DMS153 treated with DMSO at 0.1 percent for 48 hours (cell line): ENCODE data around the gene PGRMC1.
A peak's percentile ranks its signal among the peaks of the same experiment; 100 is the strongest.
"Not testable (repeated sequence)": the region's sequence is repeated elsewhere in the genome, so short reads cannot be mapped to it uniquely, and the experiment has no call there.

ENCODE experiments used
- DNase-seq: peaks from one replicate; lab custom pipeline; 2025; ENCODE audit not compliant: unreplicated experiment; lab: John Stamatoyannopoulos, UW

PGRMC1 gene

DNA sequence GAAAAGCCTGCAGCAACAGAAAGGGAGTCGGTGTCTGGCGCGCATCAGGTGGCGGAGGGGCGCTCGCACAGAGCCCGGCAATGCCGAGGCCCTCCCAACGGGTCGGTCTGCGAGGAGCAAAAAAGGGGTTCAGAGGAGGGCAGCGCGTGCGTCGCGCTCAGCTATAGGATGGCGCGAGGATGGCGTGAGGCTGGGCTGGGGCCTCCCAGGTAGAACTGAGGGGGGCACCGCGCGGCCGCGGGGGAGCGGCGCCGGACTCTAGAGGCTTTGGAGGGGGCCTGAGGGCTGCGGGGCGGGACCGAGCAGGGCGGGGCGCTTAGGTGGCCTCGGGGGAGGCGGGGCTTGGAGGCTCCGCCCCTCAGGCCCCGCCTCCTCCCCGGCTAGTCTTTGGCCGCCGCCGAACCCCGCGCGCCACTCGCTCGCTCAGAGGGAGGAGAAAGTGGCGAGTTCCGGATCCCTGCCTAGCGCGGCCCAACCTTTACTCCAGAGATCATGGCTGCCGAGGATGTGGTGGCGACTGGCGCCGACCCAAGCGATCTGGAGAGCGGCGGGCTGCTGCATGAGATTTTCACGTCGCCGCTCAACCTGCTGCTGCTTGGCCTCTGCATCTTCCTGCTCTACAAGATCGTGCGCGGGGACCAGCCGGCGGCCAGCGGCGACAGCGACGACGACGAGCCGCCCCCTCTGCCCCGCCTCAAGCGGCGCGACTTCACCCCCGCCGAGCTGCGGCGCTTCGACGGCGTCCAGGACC lies at the start of gene PGRMC1:
PGRMC1 (plus strand) TSS at position 414 of the 751 bp plus-strand sequence; CDS start at position 493, 79 bp downstream.
- peak; percentile 7 for DNase-seq

DNA sequence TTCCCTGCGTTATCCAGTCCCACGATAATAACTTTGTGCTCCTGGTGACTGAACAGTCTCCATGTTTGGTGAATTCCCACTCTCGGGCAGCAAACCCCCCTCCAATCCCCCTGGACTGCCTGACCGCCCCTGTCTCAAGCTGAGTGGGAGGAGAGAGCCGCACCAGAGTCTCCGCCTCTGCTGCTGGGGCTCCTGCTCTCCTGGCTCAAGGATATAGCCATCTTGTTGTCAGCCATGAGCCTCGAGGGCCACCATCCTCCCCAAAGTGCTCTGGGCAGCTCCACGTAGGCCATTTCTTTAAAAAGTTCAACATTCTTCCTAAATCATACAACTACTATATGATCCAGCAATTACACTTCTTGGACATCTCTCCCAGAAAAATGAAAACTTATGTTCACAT lies 49.3 kb upstream of the PGRMC1 start:
- no peak for DNase-seq

DNA sequence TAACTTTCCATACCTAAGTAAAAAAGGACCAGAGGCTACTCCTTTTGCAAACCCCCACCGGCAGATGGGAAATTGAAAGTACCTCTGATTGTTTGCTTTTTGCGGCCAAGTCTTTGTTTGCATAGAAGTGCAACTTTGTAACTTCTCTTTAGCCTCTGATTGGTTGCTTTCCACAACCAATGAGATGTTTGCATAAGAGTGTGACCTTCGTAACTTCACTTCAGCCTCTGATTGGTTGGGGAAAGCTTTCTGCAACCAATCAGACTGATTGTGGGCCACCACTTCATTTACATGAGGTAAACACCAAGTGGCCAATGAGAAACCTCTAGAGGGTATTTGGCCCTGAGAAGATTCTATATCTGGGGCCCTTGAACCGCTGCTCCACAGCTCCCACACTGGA lies 48.8 kb upstream of the PGRMC1 start:
- no peak for DNase-seq

DNA sequence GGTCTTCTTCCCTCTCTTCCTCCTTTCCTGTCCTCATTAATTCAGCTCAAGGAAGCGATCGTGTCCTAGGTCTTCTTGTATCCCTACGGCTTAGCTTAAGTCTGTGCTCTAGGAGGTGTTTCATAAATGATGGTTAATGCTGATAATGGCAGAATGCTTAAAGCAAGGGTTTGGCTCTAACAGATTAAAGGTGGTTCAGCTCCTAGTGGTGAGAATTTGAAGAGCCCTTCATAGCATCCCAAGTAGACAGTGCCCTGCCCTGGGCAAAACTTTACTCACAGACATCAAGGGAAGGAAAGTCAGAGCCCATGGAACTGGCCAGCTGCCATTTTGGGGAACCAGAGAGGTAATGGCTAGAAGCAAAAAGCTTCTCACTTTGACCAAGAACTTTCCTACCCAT lies 47.0 kb upstream of the PGRMC1 start:
- no peak for DNase-seq

DNA sequence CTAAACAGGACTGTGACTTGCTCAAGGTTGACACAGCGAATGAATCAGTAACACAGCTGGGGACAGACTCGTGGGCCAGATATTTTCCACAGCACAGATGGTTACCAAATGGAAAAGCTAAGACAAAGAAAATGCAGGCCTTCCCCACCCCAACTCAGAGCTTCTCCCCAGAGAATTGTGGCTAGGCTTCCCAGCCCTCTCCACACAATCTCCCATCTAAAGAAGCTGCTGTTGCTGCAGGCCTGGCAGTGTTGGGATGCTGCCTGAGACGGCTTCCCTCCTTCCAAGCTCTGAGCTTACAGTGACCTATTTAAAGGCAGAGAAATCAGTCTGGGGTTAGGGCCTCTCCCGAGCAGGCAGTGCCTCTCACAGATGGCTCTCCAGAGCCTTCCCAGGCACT lies 46.5 kb upstream of the PGRMC1 start:
- DNase-seq: no peak

DNA sequence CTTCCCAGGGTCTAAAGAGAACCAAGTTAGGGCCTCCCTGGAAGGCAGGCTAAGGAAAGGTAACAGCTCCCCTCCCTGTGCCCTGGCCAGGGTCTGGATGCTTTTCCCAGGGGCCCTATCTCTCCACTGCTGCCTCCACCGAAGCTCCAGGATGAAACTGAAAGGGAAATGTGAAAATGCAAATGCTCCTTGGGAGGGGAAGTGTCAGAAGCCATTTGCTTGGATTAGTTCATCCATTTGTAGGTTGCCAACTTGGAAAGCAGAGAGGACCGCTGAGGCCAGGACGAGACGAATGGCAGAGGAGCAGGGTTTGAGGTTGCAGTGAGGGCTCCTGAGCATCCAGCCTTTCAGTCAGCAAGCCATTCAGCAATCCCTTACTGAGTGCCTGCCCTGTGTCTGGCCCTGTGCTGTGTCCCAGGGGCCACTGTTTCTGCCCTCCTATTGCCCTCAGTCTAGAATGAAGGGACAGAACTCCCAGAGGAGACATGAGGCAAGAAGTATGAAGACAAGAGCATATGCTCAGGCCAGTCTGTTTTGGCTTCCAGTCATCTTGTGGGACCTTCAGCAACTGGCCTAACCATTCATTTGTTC lies 45.9 kb upstream of the PGRMC1 start:
- DNase-seq: no peak

DNA sequence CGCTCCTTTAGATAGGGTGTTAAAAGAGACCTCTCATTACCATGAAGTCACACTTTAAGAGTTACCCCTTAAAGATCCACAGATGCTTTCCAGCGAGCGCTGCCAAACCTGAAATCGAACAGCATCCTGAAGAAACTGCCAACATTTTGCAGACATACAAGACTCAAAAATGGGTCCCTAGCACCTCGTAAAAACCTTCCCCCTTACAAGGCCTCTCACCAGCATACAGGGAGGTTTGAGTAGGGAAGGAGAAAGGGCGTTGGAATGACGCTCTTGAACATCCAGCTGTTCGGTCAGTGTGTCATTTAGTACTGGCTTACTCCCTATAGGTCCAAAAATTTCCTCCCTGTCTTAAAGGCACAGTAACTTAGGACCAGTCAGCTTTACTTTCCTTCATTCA lies 45.3 kb upstream of the PGRMC1 start:
- no peak for DNase-seq

DNA sequence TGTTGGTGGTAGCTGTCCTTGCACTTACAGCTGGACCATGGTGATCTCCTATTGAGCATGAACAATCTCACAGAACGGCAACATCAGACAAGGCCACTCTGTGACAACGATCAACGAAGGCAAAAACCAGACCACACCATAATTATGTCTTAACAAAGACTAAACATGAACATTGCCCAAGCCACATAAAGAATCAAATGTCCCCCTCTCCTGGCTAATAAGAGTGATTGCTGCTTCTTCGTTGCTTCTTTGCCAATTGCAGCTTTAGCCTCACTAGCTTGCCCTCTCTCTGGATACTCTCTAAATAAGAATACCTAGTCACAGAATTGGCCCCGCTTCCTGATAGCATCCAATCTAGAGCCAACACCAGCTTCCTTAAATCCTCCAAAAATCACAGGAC lies 41.5 kb upstream of the PGRMC1 start:
- no peak for DNase-seq

DNA sequence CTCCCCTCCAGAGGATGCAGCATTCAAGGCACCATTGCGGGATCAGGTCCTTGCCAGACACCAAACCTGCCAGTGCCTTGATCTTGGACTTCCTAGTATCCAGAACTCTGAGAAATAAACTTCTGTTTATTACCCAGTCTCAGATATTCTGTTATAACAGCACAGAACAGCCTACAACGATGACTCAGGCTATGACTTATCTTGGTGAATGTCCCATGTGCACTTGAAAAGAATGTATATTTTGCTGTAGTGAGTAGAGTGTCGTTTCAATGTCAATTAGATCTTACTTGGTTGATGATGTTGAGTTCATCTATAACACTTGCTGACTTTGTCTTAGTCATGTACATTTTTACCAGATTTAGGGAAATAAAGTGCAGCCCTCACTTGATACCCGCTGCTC lies 34.5 kb upstream of the PGRMC1 start:
- DNase-seq: no peak

DNA sequence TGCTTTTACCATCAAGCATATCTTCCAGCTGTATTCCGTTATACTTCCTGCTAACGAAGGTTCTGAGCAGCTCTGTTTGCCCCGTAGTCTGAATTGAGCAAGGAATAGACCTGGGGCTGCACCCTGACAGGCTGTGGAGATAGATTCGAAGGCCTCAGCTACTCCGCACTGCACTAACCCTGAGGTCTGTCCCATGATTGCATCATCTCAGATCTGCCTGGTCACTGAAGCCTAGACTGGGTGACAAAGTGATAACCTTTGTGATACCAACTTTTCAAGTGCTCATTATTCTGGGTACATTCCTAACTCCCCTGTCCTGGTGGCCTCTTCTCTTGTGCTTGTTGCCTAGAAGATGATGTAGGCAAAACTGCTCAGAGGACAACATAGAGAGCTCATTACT lies 29.9 kb upstream of the PGRMC1 start:
- DNase-seq: no peak

DNA sequence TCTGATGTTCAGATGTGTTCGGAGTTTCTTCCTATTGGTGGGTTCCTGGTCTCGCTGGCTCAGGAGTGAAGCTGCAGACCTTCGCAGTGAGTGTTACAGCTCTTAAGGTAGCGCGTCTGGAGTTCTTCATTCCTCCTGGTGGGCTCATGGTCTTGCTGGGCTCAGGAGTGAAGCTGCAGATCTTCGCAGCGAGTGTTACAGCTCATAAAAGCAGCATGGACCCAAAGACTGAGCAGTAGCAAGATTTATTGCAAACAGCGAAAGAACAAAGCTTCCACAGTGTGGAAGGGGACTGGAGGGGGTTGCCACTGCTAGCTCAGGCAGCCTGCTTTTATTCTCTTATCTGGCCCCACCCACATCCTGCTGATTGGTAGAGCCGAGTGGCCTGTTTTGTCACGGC lies 28.6 kb upstream of the PGRMC1 start:
- DNase-seq: not testable (repeated sequence)

DNA sequence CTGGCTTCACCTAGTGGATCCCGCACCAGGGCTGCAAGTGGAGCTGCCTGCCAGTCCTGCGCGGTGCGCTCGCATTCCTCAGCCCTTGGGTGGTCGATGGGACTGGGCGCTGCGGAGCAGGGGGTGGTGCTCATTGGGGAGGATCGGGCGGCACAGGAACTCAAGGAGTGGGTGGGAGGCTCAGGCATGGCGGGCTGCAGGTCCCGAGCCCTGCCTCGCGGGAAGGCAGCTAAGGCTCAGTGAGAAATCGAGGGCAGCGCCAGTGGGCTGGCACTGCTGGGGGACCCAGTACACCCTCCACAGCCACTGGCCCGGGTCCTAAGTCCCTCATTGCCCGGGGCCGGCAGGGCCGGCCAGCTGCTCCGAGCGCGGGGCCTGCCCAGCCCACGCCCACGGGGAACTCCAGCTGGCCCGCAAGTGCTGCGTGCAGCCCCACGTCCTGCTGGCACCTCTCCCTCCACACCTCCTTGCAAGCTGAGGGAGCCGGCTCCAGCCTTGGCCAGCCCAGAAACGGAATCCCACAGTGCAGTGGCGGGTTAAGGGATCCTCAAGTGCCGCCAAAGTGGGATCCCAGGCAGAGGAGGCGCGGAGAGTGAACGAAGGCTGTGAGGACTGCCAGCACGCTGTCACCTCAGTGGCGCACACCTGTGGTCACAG lies 27.6 kb upstream of the PGRMC1 start:
- no peak for DNase-seq

DNA sequence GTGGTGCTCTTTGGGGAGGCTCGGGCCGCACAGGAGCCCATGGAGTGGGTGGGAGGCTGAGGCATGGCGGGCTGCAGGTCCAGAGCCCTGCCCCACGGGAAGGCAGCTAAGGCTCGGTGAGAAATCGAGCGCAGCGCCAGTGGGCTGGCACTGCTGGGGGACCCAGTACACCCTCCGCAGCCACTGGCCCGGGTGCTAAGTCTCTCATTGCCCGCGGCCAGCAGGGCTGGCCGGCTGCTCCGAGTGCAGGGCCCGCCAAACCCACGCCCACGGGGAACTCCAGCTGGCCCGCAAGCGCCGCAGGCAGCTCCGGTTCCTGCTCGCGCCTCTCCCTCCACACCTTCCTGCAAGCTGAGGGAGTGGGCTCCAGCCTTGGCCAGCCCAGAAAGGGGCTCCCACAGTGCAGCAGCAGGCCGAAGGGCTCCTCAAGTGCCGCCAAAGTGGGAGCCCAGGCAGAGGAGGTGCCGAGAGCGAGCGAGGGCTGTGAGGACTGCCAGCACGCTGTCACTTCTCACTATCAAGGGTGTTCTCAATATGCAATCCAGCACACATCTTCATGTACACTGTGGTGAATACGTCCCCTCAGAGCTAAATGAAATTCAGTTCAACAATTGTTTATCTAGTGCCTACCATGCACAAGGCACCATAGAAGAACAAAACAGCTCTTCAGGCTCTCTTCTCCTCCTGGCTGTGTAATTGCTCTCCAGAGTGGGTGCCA lies 25.0 kb upstream of the PGRMC1 start:
- not testable (repeated sequence) for DNase-seq

DNA sequence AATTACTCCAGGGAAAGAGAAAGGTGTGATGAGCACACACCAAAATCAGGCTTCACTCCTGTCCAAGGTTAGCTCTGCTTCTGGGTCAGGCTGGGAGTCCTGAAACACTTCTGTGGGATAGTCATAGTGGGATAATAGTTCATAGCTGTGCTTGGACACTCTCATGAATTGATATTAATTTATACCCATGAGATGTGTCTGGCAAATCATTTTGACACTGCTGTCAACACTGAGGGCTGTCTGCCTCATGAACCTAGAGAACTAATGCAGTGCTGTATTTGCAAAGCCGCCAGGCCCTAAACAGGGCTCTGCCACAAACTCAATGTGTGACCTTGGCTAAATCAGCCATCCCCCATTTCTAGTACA lies 24.5 kb upstream of the PGRMC1 start:
- DNase-seq: no peak

DNA sequence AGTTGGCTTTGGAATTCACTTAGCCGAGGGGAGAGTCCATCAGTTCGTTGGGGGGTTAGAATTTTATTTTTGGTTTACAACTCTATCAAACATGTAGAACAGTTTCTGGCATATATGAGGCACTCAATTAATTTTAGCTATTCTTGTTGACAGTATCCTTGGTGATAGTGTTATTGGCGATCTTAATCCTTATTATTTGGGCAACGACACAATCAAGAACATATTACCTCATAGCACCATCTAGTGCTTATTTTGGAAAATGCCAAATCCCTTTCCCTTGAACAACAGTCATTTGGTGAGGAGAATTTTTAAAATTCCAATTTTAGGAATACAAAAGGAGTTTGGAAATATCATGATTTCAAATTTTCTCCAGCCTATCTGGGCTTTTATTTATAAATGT lies 17.9 kb upstream of the PGRMC1 start:
- DNase-seq: peak; percentile 3

DNA sequence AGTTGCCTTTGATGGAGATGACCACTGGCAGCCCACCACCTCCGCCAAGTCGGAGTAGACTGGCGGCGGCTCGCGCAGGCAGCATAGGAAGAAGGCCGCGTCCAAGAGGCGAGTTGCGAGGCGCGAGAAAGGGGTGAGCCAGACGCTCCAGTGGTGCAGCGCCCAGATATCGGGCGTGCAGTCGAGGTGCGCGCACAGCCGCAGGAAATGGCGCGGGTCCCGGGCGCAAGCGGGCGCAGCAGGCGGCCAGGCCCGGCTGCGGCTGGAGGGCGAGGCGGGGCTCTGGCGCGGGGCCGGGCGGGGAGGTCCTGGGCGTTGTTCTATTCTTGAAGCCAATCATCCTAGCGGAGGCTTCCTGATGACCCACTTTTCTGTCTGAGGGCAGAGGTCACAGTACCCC lies 13.2 kb upstream of the PGRMC1 start:
- DNase-seq: no peak

DNA sequence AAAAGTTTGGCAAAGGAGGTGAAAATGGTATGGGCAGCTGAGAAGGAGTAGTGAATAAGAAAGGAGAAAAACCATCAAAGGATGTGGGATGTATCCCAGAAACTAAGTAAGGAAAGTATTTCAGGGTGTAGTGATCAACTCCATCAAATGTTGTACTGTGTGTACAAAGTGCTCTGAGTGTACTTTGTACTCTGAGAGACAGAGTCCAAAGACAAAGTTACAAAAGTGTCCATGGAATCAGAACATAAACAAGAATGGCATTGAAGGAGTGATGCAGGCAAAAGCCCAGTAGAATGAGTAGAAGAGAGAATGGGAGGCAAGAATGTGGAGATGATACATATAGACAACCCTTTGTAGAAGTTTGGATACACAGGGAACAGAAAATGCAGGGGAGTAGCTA lies 12.3 kb upstream of the PGRMC1 start:
- DNase-seq: no peak

DNA sequence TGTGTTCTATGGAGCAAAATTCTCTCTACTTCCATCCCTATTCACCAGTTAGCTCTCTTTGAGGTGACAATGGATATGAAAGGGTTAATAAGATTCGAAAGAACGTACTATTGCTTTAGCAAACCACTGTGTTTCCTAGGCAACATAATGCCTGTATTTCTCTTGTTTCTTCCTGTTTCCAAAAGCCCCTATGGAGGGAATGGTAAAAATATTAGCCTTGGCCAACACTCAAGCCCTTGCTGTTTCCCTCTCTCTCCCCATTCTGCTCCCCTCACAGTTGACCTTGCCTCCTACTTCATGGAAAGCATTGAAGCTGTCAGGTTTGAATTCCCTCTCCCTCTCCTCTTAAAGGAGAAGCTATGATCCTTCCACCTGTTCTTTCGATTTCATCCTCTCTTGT lies 9.6 kb upstream of the PGRMC1 start:
- DNase-seq: no peak

DNA sequence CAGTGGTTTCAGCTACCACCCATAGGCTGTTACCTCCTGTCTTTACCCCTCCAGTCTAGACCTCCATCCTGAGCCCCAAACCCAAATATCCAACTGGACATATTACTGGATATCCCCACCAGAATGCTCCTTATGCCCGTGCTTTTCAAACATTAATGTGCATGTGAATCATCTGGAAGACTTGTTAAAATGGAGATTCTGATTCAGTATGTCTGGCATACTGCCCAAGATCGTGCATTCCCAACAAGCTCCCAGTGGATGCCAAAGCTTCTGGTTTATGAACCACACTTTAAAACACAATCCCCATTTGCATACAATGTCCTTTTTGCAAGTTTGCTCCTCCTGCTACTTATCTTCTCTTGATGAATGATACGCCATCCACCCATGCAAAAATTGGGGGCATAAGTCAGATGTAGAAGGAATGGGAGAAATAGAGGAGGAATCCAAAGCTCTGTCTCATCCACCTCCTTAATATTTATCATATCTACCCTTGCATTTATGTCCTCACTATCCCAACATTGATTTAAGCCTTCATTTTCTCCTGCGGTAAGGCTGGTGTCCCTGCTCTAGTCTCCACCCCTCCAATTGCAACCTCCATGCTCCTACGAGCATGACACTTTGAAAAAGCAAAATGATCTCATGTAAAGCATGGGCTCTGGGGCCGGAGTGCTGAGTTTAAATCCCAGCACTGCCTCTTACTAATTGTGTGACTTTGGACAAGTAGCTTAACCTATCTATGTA lies 7.4 kb upstream of the PGRMC1 start:
- DNase-seq: no peak

DNA sequence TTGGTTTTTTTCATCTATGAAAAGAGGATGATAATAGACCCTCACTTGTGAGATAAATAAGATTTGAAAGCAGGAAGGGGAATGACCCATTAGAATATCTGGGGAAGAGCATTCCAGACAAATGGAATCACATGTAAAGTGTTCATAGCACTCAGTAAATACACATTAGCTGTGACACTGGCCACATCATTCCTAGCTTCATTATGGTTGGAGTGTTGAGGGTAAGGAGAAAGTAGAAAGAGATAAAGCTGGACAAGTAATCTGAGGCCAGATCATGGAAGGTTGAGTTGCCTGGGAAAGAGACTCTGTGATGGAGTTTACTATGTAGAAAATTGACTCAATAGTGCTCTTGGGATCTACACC lies 6.9 kb upstream of the PGRMC1 start:
- DNase-seq: no peak

DNA sequence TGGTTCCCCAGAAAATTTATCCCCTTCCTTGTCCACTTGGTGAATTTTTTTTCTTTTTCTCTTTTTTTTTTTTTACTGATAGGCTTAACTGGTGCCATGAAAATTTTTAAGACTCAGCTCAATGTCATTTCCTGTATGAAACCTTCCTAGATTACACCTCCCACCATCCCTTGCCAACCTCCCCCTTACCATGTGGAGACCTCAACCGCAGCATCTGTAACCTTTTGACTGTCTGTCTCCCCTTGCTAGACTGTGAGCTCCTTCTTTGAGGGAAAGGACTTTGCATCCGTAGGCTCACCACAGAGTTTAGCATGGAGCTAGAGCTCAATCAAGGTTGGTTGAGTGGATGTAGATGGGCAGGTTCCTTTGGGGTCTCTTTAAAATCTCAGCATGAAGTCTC lies 5.2 kb upstream of the PGRMC1 start:
- no peak for DNase-seq
